Tibial nerve (tissue), 4 donors: ENCODE data around the gene SLC2A3. TPM values are rescaled to one million over a fixed set of nuclear protein-coding genes. Genes with fewer than 3 reads are reported as not detected.
"Not testable (repeated sequence)": the region's sequence is repeated elsewhere in the genome, so short reads cannot be mapped to it uniquely, and the experiment has no call there.

Experiments used
- DNase-seq, 2 donors: peaks; one replicate each; pipeline ENCODE4 v3.0.0-alpha.2; 2019; ENCODE audit warnings: low spot score in 2 of 2
- H3K27ac ChIP-seq, 4 donors: fragments of 200-600 bp; sonication (generic) in 3 of 4; one replicate each; pipeline ENCODE4 v1.5.1; 2017 to 2019; ENCODE audit warnings: mild to moderate bottlenecking in 1 of 4
- H3K27me3 ChIP-seq, 2 donors: fragments of 200-600 bp; sonication (generic) in 1 of 2; one replicate each; pipeline versions ENCODE4 v1.5.1 to v1.6.0; 2017 to 2019
- H3K36me3 ChIP-seq, 3 donors: fragments of 200-600 bp; sonication (generic); one replicate each; pipeline ENCODE4 v1.5.1; 2018 to 2019
- H3K4me1 ChIP-seq, 4 donors: fragments of 200-600 bp; sonication (generic) in 3 of 4; one replicate each; pipeline ENCODE4 v1.5.1; 2017 to 2019
- H3K4me3 ChIP-seq, 4 donors: fragments of 200-600 bp; sonication (generic) in 3 of 4; one replicate each; pipeline ENCODE4 v1.5.1; 2017 to 2019; ENCODE audit warnings: mild to moderate bottlenecking in 1 of 4, moderate library complexity in 1 of 4
- H3K9me3 ChIP-seq, 4 donors: fragments of 200-600 bp; sonication (generic) in 3 of 4; one replicate each; pipeline ENCODE4 v1.5.1; 2017 to 2019
- CTCF ChIP-seq, 5 experiments: fragments of 200-600 bp in 3 of 5; fragments of 450-650 bp in 2 of 5; sonication (generic) in 3 of 5; IDR thresholded peaks; one replicate each; pipeline ENCODE4 v1.5.1; 2016 to 2019; ENCODE audit warnings: antibody characterized with exemption in 5 of 5, mild to moderate bottlenecking in 3 of 5, moderate library complexity in 2 of 5
- EP300 ChIP-seq, 2 donors: sonication (generic); formaldehyde crosslinking; IDR thresholded peaks; one replicate each; pipeline ENCODE4 v1.6.1; 2017; ENCODE audit warnings: antibody characterized with exemption in 2 of 2, mild to moderate bottlenecking in 1 of 2
- POLR2A ChIP-seq, 2 donors: fragments of 450-650 bp; IDR thresholded peaks; one replicate each; pipeline ENCODE4 v1.6.1; 2017; ENCODE audit warnings: antibody characterized with exemption in 2 of 2, mild to moderate bottlenecking in 2 of 2, moderate library complexity in 2 of 2
- WGBS, 2 donors: methylation state at CpG; one replicate each; pipeline ENCODE4 v1.1.5; 2018; 5-methylcytosine and 5-hydroxymethylcytosine counted together
- total RNA-seq, 4 donors: library from RNA; depleted of rRNA; stranded (reverse); fragments of >200 nt; gene quantifications; one replicate each; pipeline ENCODE4 v1.1.0, GENCODE V29; 2016

SLC2A3 gene
- total RNA-seq, 4 donors from 2014 or later = 83.4 to 262 (median 115) TPM

DNA sequence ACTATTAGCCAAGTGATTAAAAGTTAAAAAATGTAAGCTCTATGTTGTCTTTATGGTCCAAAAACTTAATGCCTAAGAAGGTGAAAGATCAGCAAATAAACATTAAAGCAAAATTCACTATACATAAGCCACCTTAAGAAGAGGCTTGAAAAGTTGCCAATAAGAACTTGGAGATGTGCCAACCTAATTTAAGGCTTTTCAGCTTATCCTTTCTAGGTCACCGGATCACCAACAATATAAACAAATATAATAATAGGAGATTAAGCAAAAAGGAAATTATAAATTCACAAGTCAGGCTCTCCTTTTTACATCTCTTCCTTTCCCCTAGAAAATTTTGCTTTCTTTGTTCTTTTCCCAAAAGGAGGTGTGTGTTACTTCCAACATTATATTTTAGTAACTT lies 30.9 kb downstream of the SLC2A3 start:
- TF ChIP-seq POLR2A (IDR thresholded peaks at IDR 0.05) (no peak), EP300 (IDR thresholded peaks at IDR 0.05) (no peak), CTCF (IDR thresholded peaks at IDR 0.05) (no peak)
- 4 to 6% methylated on average over 1 of the region's 1 CpG for WGBS, 2 donors
- Histone ChIP-seq H3K27ac (no peak overlapping the region), H3K9me3 (no peaks in the 10 kb centered on the region), H3K27me3 (no peaks in the 10 kb centered on the region), H3K4me3 (no peak overlapping the region), H3K36me3 (no peaks in the 10 kb centered on the region), H3K4me1 (no peaks in the 10 kb centered on the region)
- no peak for DNase-seq

- not testable (repeated sequence) for H3K27ac ChIP-seq, H3K9me3 ChIP-seq, DNase-seq, H3K4me1 ChIP-seq, H3K4me3 ChIP-seq, H3K27me3 ChIP-seq, H3K36me3 ChIP-seq
- 85 to 86% methylated on average over 8 of the region's 8 CpGs for WGBS, 2 donors
Observed at GRCh38 chr12:7902416-7902815, 33.6 kb downstream of the SLC2A3 start.

GRCh38 chr12:7899755-7900154 lies 36.2 kb downstream of the SLC2A3 start:
- TF ChIP-seq EP300 (IDR thresholded peaks at IDR 0.05) (no peak), POLR2A (IDR thresholded peaks at IDR 0.05) (no peak), CTCF (IDR thresholded peaks at IDR 0.05) (no peak)
- H3K4me3 ChIP-seq = no peak overlapping the region
- H3K36me3 ChIP-seq = no peaks in the 10 kb centered on the region
- no peaks in the 10 kb centered on the region for H3K4me1 ChIP-seq
- no peaks in the 10 kb centered on the region for H3K27me3 ChIP-seq
- WGBS, 2 donors = 78% methylated on average over 7 of the region's 7 CpGs
- no peak for DNase-seq
- H3K27ac ChIP-seq = no peak overlapping the region
- H3K9me3 ChIP-seq = no peaks in the 10 kb centered on the region

DNA sequence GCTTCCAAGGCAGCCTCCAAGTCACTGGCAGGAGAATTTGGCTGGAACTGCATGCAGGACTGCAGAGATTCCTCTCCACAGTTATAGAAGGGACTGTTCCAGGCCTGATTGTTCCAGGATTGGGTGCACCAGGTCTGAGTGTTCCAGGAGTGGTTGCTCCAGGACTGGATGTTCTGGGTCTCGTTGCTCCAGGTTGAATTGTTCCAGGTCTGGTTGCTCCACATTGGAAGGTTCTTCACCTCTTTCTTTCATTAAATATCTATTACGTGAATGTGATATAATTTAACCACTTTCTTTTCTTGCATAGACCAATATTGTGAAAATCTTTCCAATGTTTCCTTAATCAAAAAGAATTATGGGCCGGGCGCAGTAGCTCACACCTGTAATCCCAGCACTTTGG lies 39.3 kb downstream of the SLC2A3 start:
- H3K27me3 ChIP-seq, H3K4me1 ChIP-seq, H3K27ac ChIP-seq, H3K4me3 ChIP-seq, DNase-seq, H3K36me3 ChIP-seq, H3K9me3 ChIP-seq: not testable (repeated sequence)
- WGBS, 2 donors = 88 to 90% methylated on average over 4 of the region's 4 CpGs

GRCh38 chr12:7892186-7892980 lies 43.6 kb downstream of the SLC2A3 start:
- DNase-seq = no peak
- Histone ChIP-seq H3K4me1 (peaks cover 0 to 7% (median 0%) of the 10 kb centered on the region in 4 donors), H3K4me3 (no peak overlapping the region), H3K27ac (no peak overlapping the region), H3K36me3 (no peaks in the 10 kb centered on the region), H3K27me3 (no peaks in the 10 kb centered on the region), H3K9me3 (no peaks in the 10 kb centered on the region)
- WGBS, 2 donors = 68 to 75% methylated on average over 4 of the region's 4 CpGs
- no peak for TF ChIP-seq CTCF (IDR thresholded peaks at IDR 0.05)
- TF ChIP-seq EP300 (IDR thresholded peaks at IDR 0.05) = no peak
- TF ChIP-seq POLR2A (IDR thresholded peaks at IDR 0.05) = no peak

DNA sequence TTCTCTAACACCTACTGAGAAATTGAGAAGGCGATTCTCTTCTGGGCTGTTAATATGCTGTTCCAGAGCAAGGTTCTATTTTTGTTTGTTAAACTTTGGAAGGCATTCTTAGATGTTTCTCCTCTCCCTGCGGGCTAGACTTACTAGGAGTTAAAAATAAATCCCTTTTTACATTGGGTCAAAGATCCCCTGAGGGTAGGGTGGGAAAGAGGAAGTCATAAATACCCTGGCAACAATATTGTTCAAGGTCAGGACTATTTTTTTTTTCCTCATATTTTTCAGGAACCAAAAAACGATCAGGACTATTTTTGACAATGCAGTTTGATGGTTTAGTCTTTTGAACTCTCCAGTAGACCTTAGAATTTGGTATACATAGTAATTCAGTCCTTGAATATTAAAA lies 51.3 kb downstream of the SLC2A3 start:
- Histone ChIP-seq H3K4me3 (no peak overlapping the region), H3K36me3 (no peaks in the 10 kb centered on the region), H3K4me1 (peaks cover 0 to 4% (median 0%) of the 10 kb centered on the region in 4 donors), H3K27me3 (no peaks in the 10 kb centered on the region), H3K27ac (no peak overlapping the region), H3K9me3 (no peaks in the 10 kb centered on the region)
- TF ChIP-seq POLR2A (IDR thresholded peaks at IDR 0.05) (no peak), EP300 (IDR thresholded peaks at IDR 0.05) (no peak), CTCF (IDR thresholded peaks at IDR 0.05) (no peak)
- DNase-seq = no peak
- WGBS, 2 donors = 16 to 17% methylated on average over 3 of the region's 3 CpGs

DNA sequence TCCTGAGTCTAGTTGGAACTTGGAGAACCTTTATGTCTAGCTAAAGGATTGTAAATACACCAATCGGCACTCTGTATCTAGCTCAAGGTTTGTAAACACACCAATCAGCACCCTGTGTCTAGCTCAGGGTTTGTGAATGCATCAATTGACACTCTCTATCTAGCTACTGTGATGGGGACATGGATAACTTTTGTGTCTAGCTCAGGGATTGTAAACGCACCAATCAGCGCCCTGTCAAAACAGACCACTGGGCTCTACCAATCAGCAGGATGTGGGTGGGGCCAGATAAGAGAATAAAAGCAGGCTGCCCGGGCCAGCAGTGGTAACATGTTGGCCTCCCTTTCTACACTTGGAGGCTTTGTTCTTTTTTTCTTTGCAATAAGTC lies 54.3 kb downstream of the SLC2A3 start:
- 79 to 86% methylated on average over 4 of the region's 4 CpGs for WGBS, 2 donors
- H3K27ac ChIP-seq = not testable (repeated sequence)

GRCh38 chr12:7880952-7881735 lies 54.8 kb downstream of the SLC2A3 start:
- not testable (repeated sequence) for H3K4me1 ChIP-seq, H3K36me3 ChIP-seq, H3K9me3 ChIP-seq, H3K27me3 ChIP-seq, DNase-seq, H3K27ac ChIP-seq, H3K4me3 ChIP-seq
- 93% methylated on average over 39 to 48 of the region's 52 CpGs for WGBS, 2 donors

More for the DNA sequence above, 54.3 kb downstream of the SLC2A3 start:
- not testable (repeated sequence) for H3K27me3 ChIP-seq, H3K4me1 ChIP-seq, H3K36me3 ChIP-seq, H3K4me3 ChIP-seq, DNase-seq, H3K9me3 ChIP-seq
